ENCODE measurements around the gene CYP2C9.
A peak's percentile ranks its signal among the peaks of the same experiment; 100 is the strongest.
"Not testable (repeated sequence)": the region's sequence is repeated elsewhere in the genome, so short reads cannot be mapped to it uniquely, and the experiment has no call there.

The CYP2C9 gene

DNA sequence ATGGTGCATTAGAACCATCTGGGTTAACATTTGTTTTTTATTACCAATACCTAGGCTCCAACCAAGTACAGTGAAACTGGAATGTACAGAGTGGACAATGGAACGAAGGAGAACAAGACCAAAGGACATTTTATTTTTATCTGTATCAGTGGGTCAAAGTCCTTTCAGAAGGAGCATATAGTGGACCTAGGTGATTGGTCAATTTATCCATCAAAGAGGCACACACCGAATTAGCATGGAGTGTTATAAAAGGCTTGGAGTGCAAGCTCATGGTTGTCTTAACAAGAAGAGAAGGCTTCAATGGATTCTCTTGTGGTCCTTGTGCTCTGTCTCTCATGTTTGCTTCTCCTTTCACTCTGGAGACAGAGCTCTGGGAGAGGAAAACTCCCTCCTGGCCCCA is at the start of gene CYP2C9:
Gene CYP2C9, plus strand, starts transcription at position 276 of the 400 bp plus-strand sequence. Its CDS starts 25 bp downstream, at position 301.
- no peak for DNase-seq

DNA sequence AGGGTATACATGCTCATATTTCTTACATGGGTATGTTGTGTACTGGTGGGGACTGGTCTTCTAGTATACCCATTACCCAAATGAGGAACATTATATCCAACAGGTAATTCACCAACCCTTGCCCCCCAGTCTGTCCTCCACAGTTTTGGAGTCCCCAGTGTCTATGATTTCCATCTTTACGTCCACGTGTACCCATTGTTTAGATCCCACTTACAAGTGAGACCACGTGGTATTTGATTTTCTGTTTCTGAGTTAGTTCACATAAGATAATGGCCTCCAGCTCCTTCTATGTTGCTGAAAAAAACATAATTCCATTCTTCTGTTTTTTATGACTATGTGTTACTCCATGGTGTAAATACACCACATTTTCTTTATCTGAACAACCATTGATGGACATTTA is 49.3 kb upstream of the CYP2C9 start:
- DNase-seq, result no peak

- DNase-seq, result no peak
Measured at GRCh38 chr10:94890264-94891022, 48.0 kb upstream of the CYP2C9 start.

GRCh38 chr10:94898414-94898813 is 40.0 kb upstream of the CYP2C9 start:
- not testable (repeated sequence) for DNase-seq

GRCh38 chr10:94902080-94902479 is 36.4 kb upstream of the CYP2C9 start:
- DNase-seq, result peak in 1 of 2 experiments; percentile 1

DNA sequence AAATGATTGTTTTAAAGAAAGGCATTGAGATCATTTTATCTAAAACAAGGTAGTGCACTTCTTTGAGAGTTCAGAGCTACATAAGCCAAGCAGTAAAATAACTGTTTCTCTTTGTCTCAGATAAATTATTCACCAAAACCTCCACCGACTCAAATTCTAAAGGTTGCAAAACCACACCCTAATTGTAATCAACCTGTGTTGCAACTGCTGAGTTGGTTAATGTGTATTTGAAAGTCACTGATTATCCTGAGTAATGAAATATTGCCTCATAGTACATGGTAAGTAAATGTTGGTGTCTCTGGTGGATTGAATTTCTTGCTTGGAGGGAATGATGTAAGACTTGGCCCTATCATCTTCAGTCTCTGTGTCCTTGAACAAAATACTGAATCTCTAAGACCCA is 35.9 kb upstream of the CYP2C9 start:
- no peak for DNase-seq

GRCh38 chr10:94904506-94905148 is 33.8 kb upstream of the CYP2C9 start:
- not testable (repeated sequence) for DNase-seq

DNA sequence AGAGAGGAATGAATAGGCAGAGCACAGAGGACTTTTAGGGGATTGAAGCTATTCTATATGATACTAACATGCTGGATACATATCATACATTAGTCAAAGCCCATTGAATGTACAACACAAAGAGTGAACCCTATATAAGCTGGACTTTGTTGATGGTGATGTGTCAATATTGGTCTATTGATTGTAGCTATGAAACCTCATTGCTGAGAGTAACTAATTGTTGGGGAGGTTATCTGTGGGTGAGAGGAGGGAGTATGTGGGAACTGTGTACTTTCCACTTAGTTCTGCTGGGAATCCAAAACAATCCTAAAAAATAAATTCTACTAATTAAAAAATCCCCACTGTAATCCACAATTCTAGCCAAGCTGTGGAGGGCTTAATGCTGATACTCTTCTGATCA is 22.0 kb upstream of the CYP2C9 start:
- no peak for DNase-seq

- no peak for DNase-seq
Measured at GRCh38 chr10:94936721-94937120, 1.7 kb upstream of the CYP2C9 start.

DNA sequence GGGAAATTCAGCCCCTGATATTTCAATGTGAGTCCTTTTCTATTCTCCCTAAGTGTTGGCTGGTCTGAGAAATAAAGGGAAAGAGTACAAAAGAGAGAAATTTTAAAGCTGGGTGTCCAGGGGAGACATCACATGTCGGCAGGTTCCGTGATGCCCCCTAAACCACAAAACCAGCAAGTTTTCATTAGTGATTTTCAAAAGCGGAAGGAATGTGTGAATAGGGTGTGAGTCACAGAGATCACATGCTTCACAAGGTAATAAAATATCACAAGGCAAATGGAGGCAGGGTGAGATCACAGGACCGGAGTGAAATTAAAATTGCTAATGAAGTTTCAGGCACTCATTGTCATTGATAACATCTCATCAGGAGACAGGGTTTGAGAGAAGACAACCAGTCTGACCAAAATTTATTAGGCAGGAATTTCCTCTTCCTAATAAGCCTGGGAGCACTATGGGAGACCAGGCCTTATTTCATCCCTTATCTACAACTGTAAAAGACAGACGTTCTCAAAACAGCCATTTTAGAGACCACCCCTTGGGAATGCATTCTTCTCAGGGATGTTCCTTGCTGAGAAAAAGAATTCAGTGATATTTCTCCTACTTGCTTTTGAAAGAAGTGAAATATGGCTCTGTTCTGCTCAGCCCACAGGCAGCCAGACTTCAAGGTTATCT is 5.1 kb downstream of the CYP2C9 start:
- DNase-seq, result not testable (repeated sequence)

DNA sequence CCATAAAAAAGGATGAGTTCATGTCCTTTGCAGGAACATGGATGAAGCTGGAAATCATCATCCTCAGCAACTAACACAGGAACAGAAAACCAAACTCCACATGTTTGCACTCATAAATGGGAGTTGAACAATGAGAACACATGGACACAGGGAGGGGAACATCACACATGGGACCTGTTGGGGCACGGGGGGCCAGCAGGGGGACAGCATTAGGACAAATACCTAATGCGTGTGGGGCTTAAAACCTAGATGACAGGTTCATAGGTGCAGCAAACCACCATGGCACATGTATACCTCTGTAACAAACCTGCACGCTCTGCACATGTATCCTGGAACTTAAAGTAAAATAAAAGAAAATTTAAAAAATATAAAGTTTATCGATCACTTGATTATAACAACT is 7.7 kb downstream of the CYP2C9 start:
- DNase-seq, result not testable (repeated sequence)

DNA sequence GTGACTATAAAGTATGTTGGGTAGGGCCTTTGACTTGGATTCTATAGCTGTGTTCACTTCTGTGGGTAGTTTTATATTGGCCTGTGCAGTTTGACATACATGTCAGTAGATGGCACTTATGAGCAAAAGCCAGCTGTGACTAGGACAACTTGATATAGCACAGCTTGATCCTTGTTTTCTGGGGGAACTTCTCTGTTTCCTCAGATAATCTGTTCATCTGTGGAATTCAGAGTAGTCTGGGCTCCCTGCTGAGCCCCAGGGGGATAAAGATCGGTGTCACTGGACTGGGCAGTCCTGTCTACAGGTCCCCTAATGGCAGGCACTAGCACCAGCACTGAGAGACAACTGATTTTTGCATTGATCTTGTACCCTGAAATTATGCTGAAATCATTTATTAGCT is 25.4 kb downstream of the CYP2C9 start:
- DNase-seq, result peak in 1 of 2 experiments; percentile 46

- no peak for DNase-seq
Measured at GRCh38 chr10:94983555-94983954, 45.1 kb downstream of the CYP2C9 start.

- no peak for DNase-seq
Measured at GRCh38 chr10:94989192-94989591, 50.7 kb downstream of the CYP2C9 start.

GRCh38 chr10:94991243-94991888 is 52.9 kb downstream of the CYP2C9 start:
- no peak for DNase-seq

GRCh38 chr10:94992811-94993210 is 54.4 kb downstream of the CYP2C9 start:
- DNase-seq, result no peak

- no peak for DNase-seq
Measured at GRCh38 chr10:94997741-94998174, 59.3 kb downstream of the CYP2C9 start.

DNA sequence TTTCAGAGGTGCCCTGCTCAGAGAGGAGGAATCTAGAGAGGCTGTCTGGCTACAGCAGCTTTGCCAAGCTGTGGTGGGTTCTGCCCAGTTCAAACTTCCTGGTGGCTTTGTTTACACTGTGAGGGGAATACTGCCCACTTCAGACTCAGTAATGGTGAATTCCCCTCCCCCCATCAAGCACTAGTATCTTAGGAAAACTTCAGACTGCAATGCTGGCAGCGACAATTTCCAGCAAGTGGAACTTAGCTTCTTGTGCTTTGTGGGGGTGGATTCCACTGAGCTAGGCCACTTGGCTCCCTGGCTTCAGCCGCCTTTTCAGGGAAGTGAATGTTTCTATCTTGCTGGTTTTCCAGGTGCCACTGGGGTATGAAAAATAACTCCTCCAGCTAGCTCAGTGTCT is 88.0 kb downstream of the CYP2C9 start:
- DNase-seq, result no peak

DNA sequence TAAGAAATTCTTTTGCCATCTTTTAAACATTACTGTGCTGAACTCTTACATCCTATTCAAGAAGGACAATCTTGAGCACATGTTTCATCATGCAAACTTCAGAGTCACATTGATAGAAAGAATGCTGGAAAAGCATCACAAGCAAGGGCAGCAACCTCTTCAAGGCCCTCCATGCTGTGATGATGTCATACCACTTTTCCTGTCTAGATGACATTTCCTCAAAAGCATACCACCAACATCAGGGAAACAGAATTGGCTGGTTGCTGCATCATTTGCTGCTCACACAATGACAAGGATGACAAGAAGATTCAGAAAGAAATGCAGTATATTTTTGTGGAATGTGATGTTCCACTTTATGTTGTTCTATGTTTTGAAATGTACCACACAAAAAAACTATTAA is 93.2 kb downstream of the CYP2C9 start:
- DNase-seq, result no peak

DNA sequence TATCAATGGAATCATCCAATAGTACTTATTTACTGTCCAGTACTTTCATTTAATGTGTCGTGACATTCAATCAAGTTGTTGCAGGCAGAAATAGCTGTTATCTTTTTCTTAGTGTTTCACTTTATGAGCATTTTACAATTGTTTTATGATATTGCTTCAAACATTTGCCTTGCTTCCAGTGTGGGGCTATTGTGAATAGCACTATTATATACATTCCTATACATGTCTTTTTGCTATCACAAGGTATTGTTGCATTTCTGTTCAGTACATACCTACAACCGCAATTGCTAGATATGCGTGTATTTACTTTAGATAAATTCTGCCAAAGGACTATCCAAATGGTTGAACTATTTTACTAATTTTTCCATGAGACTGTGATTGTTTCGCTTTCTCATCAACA is 95.9 kb downstream of the CYP2C9 start:
- no peak for DNase-seq

- DNase-seq, result no peak
Measured at GRCh38 chr10:95035332-95036295, 97.2 kb downstream of the CYP2C9 start.

DNA sequence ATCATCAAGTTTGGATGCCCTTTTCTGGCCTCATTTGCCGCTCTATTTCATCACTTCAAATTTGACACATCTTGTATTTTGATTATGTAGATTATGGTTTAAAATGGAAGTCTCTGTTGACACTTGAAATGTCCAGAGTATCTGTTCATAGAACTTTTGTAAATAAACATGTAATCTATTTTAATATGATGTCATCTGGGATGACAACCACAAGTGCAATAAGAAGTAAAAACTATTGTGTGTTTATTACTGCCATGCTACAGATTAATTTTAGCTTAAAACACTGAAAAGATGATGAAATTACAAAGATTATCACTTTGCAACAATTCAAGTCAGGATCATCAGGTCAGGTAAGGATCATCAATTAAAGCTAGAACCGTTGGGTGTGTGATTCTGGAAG is 100.8 kb downstream of the CYP2C9 start:
- no peak for DNase-seq

Data from NCI-H524 (cell line).